ENCODE data around the gene CFAP161. TPM values are rescaled to one million over a fixed set of nuclear protein-coding genes. Genes with fewer than 3 reads are reported as not detected.

CFAP161 gene
- polyA plus RNA-seq, 1 of the 3 experiments (the other 2 are of a cell fraction) = 0.03 TPM

- CTCF ChIA-PET = interaction anchor here (1.3 kb wide), 1 partner anchor 83 kb away, joined by 4 read pairs; no protein-coding TSS in a partner anchor
- Histone ChIP-seq H3K27me3 (ENCODE audit: insufficient read depth) (no peaks in the 10 kb centered on the region), H3K79me2 (ENCODE audit: insufficient read depth) (no peaks in the 10 kb centered on the region), H4K20me1 (ENCODE audit: insufficient read depth) (no peaks in the 10 kb centered on the region), H3K9ac (no peak overlapping the region), H3K4me2 (no peak overlapping the region), H3K9me2 (no peaks in the 10 kb centered on the region), H3K4me3 (ENCODE audit: low read depth in 2 of 2, low read length in 1 of 2) (no peak overlapping the region), H3F3A (replicated peaks; ENCODE audit: insufficient read depth) (no peaks in the 10 kb centered on the region), H3K27ac (ENCODE audit: low read depth in 2 of 2, low read length in 1 of 2) (no peak overlapping the region), H2AFZ (ENCODE audit: low read depth) (no peak overlapping the region), H3K9me3 (no peaks in the 10 kb centered on the region), H3K36me3 (replicated peaks in 1 of 2; ENCODE audit: control insufficient read depth in 1 of 2, insufficient read depth in 2 of 2, low read length in 1 of 2) (no peaks in the 10 kb centered on the region), H3K4me1 (ENCODE audit: control insufficient read depth in 1 of 2, insufficient read depth in 2 of 2, low read depth in 1 of 2, low read length in 1 of 2) (no peaks in the 10 kb centered on the region)
- no peak for DNase-seq
- no peak for TF ChIP-seq REST (IDR thresholded peaks at IDR 0.05; ENCODE audit: low read depth, low read length)
- WGBS (ENCODE audit: low lambda C conversion rate) = 39% methylated on average over 13 of the region's 13 CpGs
- POLR2A ChIA-PET = no interaction called here
Observed at GRCh38 chr15:81182756-81183438, 48.8 kb downstream of the CFAP161 start.

GRCh38 chr15:81183439-81183775, 49.3 kb downstream of the CFAP161 start:
- no peaks in the 10 kb centered on the region for H3K79me2 ChIP-seq (ENCODE audit: insufficient read depth)
- H3K4me2 ChIP-seq = no peak overlapping the region
- no peak overlapping the region for H2AFZ ChIP-seq (ENCODE audit: low read depth)
- 37% methylated on average over 4 of the region's 4 CpGs for WGBS (ENCODE audit: low lambda C conversion rate)
- no peak for DNase-seq
- H3K36me3 ChIP-seq (replicated peaks in 1 of 2; ENCODE audit: control insufficient read depth in 1 of 2, insufficient read depth in 2 of 2, low read length in 1 of 2) = no peaks in the 10 kb centered on the region
- no peak overlapping the region for H3K4me3 ChIP-seq (ENCODE audit: low read depth in 2 of 2, low read length in 1 of 2)
- no peak overlapping the region for H3K9ac ChIP-seq
- CTCF ChIA-PET = interaction anchor here (1.3 kb wide), 1 partner anchor 83 kb away, joined by 4 read pairs; no protein-coding TSS in a partner anchor
- no peaks in the 10 kb centered on the region for H3F3A ChIP-seq (replicated peaks; ENCODE audit: insufficient read depth)
- POLR2A ChIA-PET = no interaction called here
- no peaks in the 10 kb centered on the region for H3K9me2 ChIP-seq
- H4K20me1 ChIP-seq (ENCODE audit: insufficient read depth) = no peaks in the 10 kb centered on the region
- no peaks in the 10 kb centered on the region for H3K4me1 ChIP-seq (ENCODE audit: control insufficient read depth in 1 of 2, insufficient read depth in 2 of 2, low read depth in 1 of 2, low read length in 1 of 2)
- no peaks in the 10 kb centered on the region for H3K9me3 ChIP-seq
- no peaks in the 10 kb centered on the region for H3K27me3 ChIP-seq (ENCODE audit: insufficient read depth)
- no peak overlapping the region for H3K27ac ChIP-seq (ENCODE audit: low read depth in 2 of 2, low read length in 1 of 2)
- TF ChIP-seq USF1 (IDR thresholded peaks at IDR 0.05; ENCODE audit: borderline replicate concordance, low read depth) (no peak), GABPA (IDR thresholded peaks at IDR 0.05; ENCODE audit: low read depth) (no peak), EZH2phosphoT487 (IDR thresholded peaks at IDR 0.05; ENCODE audit: borderline replicate concordance, low read depth) (no peak), FOXJ3 (CRISPR knock-in tag; IDR thresholded peaks at IDR 0.05) (no peak), REST (IDR thresholded peaks at IDR 0.05; ENCODE audit: low read depth, low read length) (no peak), GATA2 (CRISPR knock-in tag; IDR thresholded peaks at IDR 0.05) (no peak), FOSL2 (IDR thresholded peaks at IDR 0.05; ENCODE audit: borderline replicate concordance, low read depth) (no peak), MAX (IDR thresholded peaks at IDR 0.05; ENCODE audit: low read depth) (no peak), SMC3 (IDR thresholded peaks at IDR 0.05; ENCODE audit: low read depth, low read length) (no peak), CTCF (IDR thresholded peaks at IDR 0.05) (no peak), USF2 (IDR thresholded peaks at IDR 0.05; ENCODE audit: borderline replicate concordance, low read depth, low read length) (no peak), MXI1 (IDR thresholded peaks at IDR 0.05; ENCODE audit: low read depth, low read length) (no peak), MEF2A (IDR thresholded peaks at IDR 0.05; ENCODE audit: borderline replicate concordance, low read depth) (no peak)

Measured in SK-N-SH (cell line).